ENCODE results near the gene BTN1A1.

DNA sequence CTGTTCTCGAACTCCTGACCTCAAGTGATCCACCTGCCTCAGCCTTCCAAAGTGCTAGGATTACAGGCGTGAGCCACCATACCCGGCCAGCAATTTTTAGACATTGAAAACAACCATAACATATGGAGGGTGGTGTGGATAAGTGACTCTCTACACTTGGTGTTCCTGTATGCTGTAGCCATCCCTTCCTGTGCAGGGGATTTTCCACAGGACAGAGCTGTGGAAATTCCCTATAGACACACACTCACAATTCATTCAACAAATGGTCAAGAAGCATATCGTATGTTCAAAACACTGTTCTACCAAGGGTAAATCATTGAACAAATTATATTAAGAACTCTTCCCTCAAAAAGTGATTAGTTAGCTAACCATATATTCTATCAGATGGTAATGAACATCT, 36.1 kb upstream of the BTN1A1 start:
- TF ChIP-seq, protein P1, sequence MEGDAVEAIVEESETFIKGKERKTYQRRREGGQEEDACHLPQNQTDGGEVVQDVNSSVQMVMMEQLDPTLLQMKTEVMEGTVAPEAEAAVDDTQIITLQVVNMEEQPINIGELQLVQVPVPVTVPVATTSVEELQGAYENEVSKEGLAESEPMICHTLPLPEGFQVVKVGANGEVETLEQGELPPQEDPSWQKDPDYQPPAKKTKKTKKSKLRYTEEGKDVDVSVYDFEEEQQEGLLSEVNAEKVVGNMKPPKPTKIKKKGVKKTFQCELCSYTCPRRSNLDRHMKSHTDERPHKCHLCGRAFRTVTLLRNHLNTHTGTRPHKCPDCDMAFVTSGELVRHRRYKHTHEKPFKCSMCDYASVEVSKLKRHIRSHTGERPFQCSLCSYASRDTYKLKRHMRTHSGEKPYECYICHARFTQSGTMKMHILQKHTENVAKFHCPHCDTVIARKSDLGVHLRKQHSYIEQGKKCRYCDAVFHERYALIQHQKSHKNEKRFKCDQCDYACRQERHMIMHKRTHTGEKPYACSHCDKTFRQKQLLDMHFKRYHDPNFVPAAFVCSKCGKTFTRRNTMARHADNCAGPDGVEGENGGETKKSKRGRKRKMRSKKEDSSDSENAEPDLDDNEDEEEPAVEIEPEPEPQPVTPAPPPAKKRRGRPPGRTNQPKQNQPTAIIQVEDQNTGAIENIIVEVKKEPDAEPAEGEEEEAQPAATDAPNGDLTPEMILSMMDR (conservative IDR thresholded peaks at IDR 0.05 in 1 of 2, IDR thresholded peaks at IDR 0.05 in 1 of 2; ENCODE audit: low read depth in 1 of 2, low read length in 2 of 2) = no peak
- TF ChIP-seq EZH2 (IDR thresholded peaks at IDR 0.05; ENCODE audit: low read length, missing control alignments) = no peak
